GM10266 (cell line): ENCODE measurements around the gene XXYLT1.
A peak's percentile ranks its signal among the peaks of the same experiment; 100 is the strongest.
"Not testable (repeated sequence)": the region's sequence is repeated elsewhere in the genome, so short reads cannot be mapped to it uniquely, and the experiment has no call there.

Source experiments
- DNase-seq: peaks from one replicate; pipeline ENCODE4 v3.0.0; 2012; ENCODE audit errors: extremely low spot score
- CTCF ChIP-seq: IDR thresholded peaks from 2 replicates; pipeline ENCODE4 v1.5.1; 2012; ENCODE audit warnings: mild to moderate bottlenecking, low read depth; ENCODE audit not compliant: control insufficient read depth, insufficient read depth; ENCODE audit errors: missing control alignments

Gene XXYLT1

GRCh38 chr3:195111766-195112165, 159.2 kb downstream of the XXYLT1 start:
- no peak for DNase-seq
- TF ChIP-seq CTCF = no peak

GRCh38 chr3:195111319-195111705, 159.6 kb downstream of the XXYLT1 start:
- no peak for TF ChIP-seq CTCF
- DNase-seq = no peak

- no peak for DNase-seq
- TF ChIP-seq CTCF = no peak
These were observed 160.2 kb downstream of the XXYLT1 start for GRCh38 chr3:195110647-195111318.

GRCh38 chr3:195109098-195109657, 161.8 kb downstream of the XXYLT1 start:
- DNase-seq = no peak
- no peak for TF ChIP-seq CTCF

- no peak for DNase-seq
- no peak for TF ChIP-seq CTCF
These were observed 163.4 kb downstream of the XXYLT1 start for GRCh38 chr3:195107593-195107992.

- DNase-seq = not testable (repeated sequence)
These were observed 163.9 kb downstream of the XXYLT1 start for GRCh38 chr3:195107031-195107430.

GRCh38 chr3:195106418-195106906, 164.5 kb downstream of the XXYLT1 start:
- DNase-seq = peak; percentile 92
- peak; percentile 100 for TF ChIP-seq CTCF

- DNase-seq = no peak
- TF ChIP-seq CTCF = no peak
These were observed 165.0 kb downstream of the XXYLT1 start for GRCh38 chr3:195105841-195106417.
